SH-SY5Y (cell line): Measurements from ENCODE around the gene RAB6B.

Experiments
- GATA2 ChIP-seq: IDR thresholded peaks from 2 replicates; pipeline ENCODE4 v1.6.1; 2011; ENCODE audit warnings: mild to moderate bottlenecking, low read depth, low read length
- GATA3 ChIP-seq: IDR thresholded peaks from 2 replicates; pipeline ENCODE4 v1.6.1; 2011; ENCODE audit warnings: low read depth, mild to moderate bottlenecking, low read length, moderate library complexity

RAB6B gene

DNA sequence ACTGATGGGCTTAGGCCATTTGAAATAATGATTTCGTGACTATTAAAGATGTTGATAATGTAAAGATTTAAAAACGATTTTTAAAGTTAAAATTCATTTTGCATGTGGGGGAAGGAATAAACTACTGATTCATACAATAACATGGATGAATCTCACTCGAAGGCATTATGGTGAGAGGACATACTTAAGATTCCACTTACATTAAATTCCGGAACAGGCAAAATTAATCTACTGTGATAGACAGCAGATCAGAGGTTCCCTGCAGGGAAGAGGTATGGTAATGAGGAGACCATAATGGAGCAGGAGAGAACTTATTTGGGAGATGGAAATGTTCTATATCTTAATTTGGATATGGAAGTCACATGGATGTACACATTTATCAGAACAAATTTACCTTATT, 28.4 kb upstream of the RAB6B start:
- no peak for TF ChIP-seq GATA2
- no peak for TF ChIP-seq GATA3

DNA sequence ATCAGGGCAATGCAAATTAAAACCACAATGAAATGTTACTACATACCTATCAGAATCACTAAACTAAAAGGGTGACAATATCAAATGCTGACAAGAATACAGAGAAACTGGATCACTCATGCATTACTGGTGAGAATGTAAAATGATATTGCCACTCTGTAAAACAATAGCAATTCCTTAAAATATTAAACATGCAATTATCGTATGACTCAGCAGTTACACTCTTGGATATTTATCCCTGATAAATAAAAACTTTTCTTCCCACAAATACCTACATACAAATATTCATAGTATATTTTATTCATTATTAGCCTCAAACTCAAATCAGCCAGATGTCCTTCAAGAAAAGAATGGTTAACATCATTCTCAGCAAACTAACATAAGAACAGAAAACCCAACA, 25.9 kb upstream of the RAB6B start:
- TF ChIP-seq GATA3: no peak
- TF ChIP-seq GATA2: no peak

DNA sequence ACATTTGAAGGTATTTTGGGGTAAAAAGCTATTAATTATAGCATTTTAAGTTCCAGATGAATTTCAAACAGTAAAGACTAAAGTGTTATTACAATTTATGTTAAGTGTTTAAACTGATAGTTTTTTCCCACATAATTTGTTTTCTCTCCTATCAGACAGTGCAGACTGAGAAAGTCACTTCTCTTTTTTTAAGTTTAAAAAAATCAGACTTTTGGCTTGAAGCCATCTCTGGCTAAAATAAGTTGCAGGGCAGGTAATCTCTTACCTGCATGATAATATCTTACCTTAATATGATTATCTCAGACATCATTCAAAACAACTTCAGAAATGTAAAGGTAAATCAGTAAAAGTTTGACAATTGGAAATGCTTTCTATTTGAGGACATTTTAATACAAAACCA, 21.5 kb upstream of the RAB6B start:
- TF ChIP-seq GATA2: no peak
- TF ChIP-seq GATA3: no peak

DNA sequence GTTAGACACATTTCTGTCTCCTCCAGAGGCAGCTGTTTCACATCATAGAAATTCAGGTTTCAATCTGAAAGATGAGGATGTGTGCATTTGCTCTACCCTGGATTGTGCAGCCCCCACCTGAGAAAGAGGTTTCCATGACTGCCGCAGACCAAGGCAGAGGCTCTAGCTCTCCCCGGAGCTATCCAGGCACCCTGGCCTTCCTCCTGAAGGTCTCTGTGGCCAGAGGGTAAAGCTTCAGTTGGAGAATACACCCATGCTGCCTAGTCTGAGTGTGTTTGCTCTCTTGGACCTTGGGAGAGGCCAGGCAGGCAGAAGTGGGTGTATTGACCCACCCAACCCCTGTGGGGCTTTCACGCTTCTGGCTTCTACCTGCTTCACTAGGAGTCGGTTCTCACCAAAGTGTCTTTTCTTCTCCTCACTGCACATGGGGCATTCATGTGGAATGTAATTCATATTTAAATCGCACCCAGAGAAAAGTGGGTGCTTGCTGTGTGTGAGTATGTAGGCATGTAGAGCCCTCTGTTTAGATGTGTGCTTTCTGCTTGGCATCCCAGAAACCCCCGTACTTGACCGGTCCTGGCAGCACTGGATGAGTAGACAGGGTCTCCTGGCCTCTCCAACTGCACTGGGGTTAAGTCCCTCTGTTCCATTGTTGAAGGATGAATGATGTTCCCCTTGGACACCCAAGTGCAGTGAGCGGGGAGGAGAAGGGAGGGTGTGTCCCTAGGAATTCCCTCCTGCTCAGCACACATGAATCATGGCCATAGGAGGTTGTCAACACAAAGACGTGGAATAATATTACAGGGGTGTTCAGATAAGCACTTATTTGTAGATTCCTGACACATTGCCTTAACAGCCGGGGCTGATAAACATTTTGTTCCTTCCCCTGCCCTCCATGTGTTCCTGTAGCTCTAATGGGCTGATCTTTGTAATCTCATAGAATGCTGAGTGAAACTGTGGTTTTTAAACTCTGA, 20.3 kb upstream of the RAB6B start:
- TF ChIP-seq GATA3: no peak
- no peak for TF ChIP-seq GATA2

DNA sequence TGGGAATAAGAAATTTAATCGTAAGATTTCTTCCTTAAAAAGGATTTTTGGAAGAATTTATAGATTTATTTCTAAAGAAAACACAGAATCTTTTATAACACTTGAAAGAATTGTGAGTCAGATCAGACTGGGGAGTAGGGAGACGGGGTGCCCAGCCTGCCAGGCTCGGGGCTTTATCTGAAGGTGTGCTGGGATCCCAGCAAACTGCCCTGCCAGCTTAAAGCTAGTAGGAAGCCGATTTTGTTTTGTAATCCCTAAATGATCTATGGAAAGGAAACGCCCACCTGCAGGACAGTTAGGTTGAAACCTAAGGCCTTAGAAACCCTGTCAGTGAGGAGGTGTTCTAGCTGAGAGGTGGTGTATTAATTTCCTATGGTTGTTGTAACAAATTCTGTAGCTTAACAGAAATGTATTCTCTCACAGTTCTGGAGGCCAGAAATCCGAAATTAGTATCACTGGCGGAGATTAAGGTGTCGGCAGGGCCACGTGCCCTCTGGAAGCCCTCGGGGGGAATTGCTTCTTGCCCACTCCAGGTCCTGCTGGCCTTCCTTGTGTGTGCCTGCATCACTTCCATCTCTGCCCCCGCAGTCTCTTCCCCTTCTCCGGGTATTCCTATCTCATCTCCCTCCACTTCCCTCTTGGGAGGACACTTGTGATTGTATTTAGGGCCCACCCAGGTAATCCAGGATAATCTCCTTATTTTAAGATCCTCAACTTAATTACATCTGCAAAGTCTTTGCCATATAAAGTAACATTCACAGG, 19.3 kb upstream of the RAB6B start:
- TF ChIP-seq GATA3 (no peak), GATA2 (no peak)

DNA sequence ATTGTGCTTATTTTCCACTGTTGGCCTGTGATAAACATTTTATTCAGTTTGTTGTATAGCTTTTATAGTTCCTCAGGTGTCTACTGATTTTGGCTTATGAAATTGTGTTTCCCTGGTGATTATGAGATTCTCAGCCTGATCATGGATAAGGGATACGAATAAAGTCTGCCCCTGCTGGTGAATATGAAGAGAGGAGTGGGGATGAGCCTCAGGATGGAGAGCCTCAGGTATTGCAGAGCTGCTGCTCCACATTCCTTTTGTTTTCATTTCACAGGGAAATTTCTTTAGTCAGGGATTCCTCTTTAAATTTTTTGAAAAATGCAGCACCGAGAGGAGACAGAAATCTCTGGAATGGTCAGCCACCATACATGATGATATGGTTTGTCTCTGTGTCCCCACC, 14.7 kb upstream of the RAB6B start:
- no peak for TF ChIP-seq GATA2
- TF ChIP-seq GATA3: no peak

DNA sequence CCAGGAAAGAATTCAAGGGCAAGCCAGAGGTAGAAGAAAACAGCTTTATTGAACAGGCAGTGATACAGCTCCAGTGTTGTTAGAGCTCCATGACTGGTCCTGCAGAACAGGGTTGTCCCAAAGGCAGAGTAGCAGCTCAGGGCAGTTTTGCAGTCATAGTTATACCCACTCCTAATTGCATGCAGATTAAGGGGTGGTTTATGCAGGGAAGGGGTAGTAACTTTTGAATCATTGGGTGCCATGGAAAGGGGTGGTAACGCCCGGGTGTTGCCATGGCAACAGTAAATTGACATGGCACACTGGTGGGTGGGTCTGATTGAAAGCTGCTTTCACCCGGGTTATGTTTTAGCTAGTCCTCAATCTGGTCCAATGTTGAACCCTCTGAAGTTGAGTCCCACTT, 9.7 kb upstream of the RAB6B start:
- TF ChIP-seq GATA3: no peak
- no peak for TF ChIP-seq GATA2

DNA sequence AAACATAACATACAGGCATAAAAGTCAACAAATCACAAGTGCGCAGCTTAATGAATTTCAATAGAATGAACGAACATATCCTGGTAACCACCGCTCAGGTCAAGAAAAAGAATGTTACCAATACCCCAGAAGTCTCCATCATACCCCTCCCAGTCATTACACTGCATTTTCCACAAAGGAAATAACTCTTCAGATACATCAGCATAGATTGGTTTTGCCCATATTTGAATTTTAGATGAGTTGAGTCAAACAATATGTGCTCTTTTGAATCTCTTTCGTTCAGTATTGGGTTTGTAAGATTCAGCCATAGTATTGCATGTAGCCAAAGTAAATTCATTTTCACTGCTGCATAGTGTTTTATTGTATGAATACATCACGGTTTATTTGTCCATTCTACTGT, 6.2 kb upstream of the RAB6B start:
- TF ChIP-seq GATA2 (no peak), GATA3 (no peak)

DNA sequence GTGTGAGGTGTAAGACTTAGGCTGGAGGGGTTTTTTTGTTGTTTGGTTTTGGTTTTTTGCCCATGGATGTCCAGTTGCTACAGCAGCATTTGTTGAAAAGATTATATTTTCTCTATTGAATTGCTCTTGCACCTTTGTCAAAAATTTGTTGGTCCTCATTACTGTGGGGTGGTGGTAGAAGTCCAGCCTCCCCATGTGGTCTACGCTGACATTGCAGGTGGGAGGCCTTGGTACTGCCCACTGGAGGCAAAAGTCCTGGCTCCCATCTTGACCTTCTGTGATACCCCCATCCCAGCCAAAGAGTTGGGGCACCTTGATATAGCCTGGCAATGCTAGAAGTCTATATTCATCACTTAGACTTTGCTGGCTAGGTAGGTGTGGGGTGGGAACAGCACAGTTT, 5.4 kb upstream of the RAB6B start:
- no peak for TF ChIP-seq GATA3
- TF ChIP-seq GATA2: no peak

DNA sequence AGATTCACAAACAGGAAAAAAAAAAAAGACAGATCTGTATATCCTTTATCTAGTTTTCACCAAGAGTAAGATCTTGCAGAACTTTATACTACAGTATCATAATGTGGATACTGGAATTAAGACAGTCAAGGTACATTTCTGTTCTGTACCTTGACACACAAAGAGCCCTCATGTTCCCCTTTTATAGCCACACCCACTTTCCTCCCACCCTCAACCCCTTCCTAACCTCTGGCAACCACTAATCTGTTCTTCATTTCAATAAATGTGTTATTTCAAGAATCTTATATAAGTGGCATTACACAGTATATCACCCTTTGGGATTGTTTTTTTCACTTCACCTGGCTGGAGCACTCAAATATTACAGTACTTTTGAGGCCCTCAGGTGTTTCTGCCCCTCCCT, 3.6 kb upstream of the RAB6B start:
- no peak for TF ChIP-seq GATA2
- no peak for TF ChIP-seq GATA3

DNA sequence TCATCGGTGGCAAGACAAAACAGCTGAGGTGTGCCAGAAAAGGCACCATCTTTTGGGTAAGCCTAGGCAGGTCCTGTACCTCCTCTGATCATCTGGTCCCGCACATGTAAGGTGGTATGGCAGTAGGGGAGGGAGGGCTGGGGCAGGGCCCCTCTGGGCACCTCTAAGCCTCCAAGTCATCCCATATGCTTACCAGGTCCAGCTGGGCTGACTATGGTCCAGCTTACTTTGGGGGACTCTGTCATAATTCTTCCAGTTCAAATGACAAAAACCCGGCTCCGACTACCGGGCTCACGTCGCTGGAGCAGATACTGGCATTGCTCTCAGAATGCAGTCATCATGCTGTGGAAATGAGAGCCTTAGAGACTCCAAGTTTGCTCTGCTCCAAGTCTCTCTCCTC, 1.9 kb upstream of the RAB6B start:
- TF ChIP-seq GATA2 (no peak), GATA3 (no peak)

DNA sequence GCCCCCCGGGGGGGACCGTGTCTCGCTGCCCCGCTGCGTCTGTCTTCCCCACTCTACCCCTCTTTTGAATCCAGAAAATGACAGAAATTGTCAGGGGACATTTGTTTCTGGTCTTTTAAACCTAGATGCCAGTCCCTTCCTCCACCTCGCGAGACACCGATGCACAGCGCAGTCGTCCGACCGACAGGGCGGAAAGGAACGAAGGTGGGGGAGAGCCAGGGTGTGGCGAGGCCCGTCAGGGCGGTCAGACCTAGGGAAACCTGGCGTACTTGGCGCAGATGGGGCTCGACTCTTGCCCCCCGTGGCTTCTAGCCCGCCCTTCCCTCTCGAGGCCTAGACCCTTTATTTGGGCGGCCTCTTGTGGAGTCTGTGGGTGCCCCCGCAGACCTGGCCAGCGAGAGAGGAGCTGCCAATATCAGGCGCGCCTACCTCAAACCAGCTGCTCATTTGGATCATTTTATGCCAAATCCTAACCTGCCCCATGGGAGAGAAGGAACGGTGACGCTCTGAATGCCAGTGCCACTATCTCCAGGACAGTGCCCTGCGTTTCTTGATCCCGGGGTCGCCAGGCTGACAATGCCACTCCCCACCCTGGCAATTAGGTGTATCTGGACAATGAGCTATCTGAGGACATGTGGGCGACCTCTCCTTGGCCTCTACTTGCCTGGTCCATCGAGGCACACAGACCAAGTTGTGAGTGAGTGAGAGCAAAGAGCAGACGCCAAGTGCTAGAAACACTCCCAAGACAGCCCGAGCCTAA, 500 bp upstream of the RAB6B start:
- TF ChIP-seq GATA3 (no peak), GATA2 (no peak)

DNA sequence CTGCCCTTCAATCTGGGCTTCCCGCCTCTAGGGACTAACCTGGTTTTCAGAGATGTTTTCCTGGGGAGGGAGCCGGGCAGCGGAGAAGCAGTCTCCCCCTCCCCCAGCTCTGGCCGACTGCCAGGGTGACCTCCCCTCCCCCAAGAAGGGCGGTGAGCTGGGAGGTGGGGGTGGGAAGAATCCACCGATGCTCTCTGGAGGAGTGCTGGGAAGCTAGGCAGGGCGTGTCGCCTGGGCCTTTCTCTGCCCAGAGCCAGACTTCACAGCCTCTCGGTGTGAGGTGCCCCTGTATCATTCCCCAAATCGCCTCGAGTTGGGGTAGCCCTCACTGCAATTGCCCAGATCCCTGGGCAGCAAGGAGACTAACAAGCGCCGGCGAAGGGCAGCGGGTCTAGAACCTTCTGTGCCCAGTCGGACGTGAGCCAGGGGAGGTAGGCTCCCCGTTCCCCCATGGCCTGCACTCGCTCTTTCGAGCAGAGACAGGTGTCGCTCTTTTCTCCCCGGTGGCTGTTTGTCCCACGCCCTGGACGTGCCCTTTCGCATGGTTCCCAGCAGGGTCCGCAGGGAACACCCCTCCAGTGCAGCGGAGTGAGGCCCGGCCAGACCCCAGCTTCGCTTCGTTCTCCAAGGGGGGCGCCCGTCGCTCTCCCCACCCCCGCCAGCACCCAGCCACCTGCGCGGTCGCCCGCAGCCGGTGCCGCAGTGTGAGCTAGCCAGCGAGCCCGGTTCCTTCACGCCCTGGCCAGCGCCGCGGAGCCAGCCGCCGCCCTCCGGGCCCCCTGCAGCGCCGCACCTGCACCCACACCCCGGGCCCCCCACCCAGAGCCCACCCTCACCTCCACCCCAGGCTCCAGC, 1.1 kb downstream of the RAB6B start:
- TF ChIP-seq GATA3: no peak
- no peak for TF ChIP-seq GATA2
